BLaER1 (cell line): ENCODE data around the gene TIMMDC1.
"Not testable (repeated sequence)": the region's sequence is repeated elsewhere in the genome, so short reads cannot be mapped to it uniquely, and the experiment has no call there.

Experiments used
- H3K27ac ChIP-seq: shearing (Covaris generic); formaldehyde crosslinking; 2 replicates; pipeline ENCODE4 v1.8.1; 2022
- H3K27me3 ChIP-seq: shearing (Covaris generic); formaldehyde crosslinking; 2 replicates; pipeline ENCODE4 v1.8.1; 2022
- H3K36me3 ChIP-seq: shearing (Covaris generic); formaldehyde crosslinking; 2 replicates; pipeline ENCODE4 v1.8.1; 2022
- H3K4me1 ChIP-seq: shearing (Covaris generic); formaldehyde crosslinking; 2 replicates; pipeline ENCODE4 v1.8.1; 2022
- H3K4me2 ChIP-seq: shearing (Covaris generic); formaldehyde crosslinking; 2 replicates; pipeline ENCODE4 v1.8.1; 2022
- H3K4me3 ChIP-seq: shearing (Covaris generic); formaldehyde crosslinking; 2 replicates; pipeline ENCODE4 v1.8.1; 2022
- H3K9ac ChIP-seq: shearing (Covaris generic); formaldehyde crosslinking; 2 replicates; pipeline ENCODE4 v1.8.1; 2022
- H3K9me3 ChIP-seq: shearing (Covaris generic); formaldehyde crosslinking; 2 replicates; pipeline ENCODE4 v1.8.1; 2022
- H4K20me1 ChIP-seq: shearing (Covaris generic); formaldehyde crosslinking; 2 replicates; pipeline ENCODE4 v1.8.1; 2022
- Cebpa-rat ChIP-seq: shearing (Covaris generic); IDR thresholded peaks from 2 replicates; pipeline ENCODE4 v1.8.1; 2022

The TIMMDC1 gene

DNA sequence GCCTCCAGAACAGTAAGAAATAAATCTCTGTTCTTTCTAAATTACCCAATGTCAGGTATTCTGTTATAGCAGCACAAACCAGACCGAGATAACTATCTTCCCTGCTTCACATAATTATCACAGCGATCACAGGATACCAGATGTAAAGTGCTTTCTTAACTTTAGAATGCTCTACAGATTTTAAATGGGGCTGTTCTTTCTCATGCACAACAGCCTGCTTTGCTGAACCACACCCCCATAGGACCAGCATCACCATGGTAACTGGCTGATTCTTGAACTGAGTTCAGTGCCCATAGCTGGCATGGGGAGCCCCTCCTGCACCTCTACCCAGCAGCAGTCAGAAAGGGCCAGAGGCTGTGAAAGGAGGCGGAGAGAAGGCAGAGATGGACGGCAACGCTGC lies 53.3 kb downstream of the TIMMDC1 start:
- no peak for TF ChIP-seq Cebpa-rat
- no peaks in the 10 kb centered on the region for H4K20me1 ChIP-seq
- H3K4me1 ChIP-seq: no peaks in the 10 kb centered on the region
- no peaks in the 10 kb centered on the region for H3K36me3 ChIP-seq
- H3K9me3 ChIP-seq: no peaks in the 10 kb centered on the region
- H3K4me3 ChIP-seq: no peak overlapping the region
- H3K27ac ChIP-seq: no peak overlapping the region
- H3K4me2 ChIP-seq: no peak overlapping the region
- no peaks in the 10 kb centered on the region for H3K27me3 ChIP-seq
- H3K9ac ChIP-seq: no peak overlapping the region

DNA sequence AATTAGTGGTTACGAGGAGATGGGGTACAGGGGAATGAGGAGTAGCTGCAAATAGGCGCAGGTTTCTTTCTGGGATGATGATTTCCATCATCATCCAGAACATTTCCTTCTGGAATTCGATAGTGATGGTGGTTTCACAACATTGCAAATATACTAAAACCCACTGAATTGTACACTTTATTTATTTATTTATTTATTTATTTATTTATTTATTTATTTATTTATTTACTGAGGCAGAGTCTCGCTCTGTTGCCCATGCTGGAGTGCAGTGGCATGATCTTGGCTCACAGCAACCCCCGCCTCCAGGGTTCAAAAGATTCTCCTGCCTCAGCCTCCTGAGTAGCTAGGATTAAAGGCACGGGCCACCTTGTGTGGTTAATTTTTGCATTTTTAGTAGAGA lies 54.6 kb downstream of the TIMMDC1 start:
- not testable (repeated sequence) for H3K4me3 ChIP-seq, H3K4me2 ChIP-seq, H3K27ac ChIP-seq, H3K4me1 ChIP-seq, H3K9ac ChIP-seq, H4K20me1 ChIP-seq, H3K27me3 ChIP-seq, H3K36me3 ChIP-seq, H3K9me3 ChIP-seq

DNA sequence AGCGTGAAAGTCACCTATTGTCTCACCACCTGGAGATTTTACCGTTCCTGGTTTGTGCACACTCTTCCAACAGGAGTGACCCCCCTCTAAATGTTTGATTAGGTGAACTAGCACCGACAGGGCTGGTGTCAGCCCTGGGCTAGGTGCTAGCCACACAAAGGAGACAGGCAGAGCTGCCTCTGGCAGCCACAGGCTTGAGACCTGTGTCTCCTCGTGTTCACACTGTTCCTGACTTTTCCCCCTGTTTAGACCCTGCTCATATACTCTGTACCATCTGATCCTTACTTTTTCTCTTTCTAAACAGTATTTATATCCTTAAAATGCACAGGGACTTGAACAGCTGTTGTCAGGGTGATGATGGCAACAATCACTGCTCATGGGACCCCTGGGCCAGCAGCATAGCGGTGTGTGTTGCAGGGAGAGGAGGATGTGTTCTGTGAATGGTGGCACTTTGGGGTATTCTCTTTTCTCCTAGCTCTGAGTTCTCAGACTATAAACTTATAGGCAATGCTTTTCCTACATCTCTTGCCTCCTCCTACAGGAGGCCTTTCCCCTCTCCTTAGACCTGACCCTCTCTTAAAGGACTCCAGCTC lies 55.6 kb downstream of the TIMMDC1 start:
- H3K4me1 ChIP-seq: no peaks in the 10 kb centered on the region
- H3K27ac ChIP-seq: no peak overlapping the region
- TF ChIP-seq Cebpa-rat: no peak
- H3K36me3 ChIP-seq: no peaks in the 10 kb centered on the region
- H4K20me1 ChIP-seq: no peaks in the 10 kb centered on the region
- no peaks in the 10 kb centered on the region for H3K27me3 ChIP-seq
- H3K4me2 ChIP-seq: no peak overlapping the region
- H3K9ac ChIP-seq: no peak overlapping the region
- H3K9me3 ChIP-seq: no peaks in the 10 kb centered on the region
- no peak overlapping the region for H3K4me3 ChIP-seq

DNA sequence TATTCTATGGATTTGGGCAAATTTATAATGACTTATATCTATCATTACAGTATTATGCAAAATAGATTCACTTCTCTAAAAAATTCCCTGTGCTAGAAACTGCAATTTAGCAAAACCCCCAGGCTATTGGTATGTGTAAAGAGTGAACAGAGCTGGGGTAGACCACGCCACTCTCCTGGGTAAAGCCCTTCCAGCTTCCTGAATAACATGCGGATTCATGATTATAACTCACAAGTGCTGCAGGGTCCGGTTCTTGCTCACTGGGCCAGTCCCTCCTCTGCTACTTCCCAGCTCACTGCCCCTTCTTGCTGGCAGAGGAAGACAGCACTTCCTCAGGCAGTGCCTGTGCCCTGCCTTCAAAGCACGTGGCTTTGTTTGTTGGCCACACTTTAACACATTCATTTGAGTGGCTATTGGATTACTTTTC lies 57.0 kb downstream of the TIMMDC1 start:
- no peaks in the 10 kb centered on the region for H3K36me3 ChIP-seq
- H3K9ac ChIP-seq: no peak overlapping the region
- no peaks in the 10 kb centered on the region for H3K27me3 ChIP-seq
- no peak overlapping the region for H3K4me2 ChIP-seq
- H4K20me1 ChIP-seq: no peaks in the 10 kb centered on the region
- no peak for TF ChIP-seq Cebpa-rat
- no peak overlapping the region for H3K4me3 ChIP-seq
- H3K4me1 ChIP-seq: no peaks in the 10 kb centered on the region
- no peak overlapping the region for H3K27ac ChIP-seq
- no peaks in the 10 kb centered on the region for H3K9me3 ChIP-seq

DNA sequence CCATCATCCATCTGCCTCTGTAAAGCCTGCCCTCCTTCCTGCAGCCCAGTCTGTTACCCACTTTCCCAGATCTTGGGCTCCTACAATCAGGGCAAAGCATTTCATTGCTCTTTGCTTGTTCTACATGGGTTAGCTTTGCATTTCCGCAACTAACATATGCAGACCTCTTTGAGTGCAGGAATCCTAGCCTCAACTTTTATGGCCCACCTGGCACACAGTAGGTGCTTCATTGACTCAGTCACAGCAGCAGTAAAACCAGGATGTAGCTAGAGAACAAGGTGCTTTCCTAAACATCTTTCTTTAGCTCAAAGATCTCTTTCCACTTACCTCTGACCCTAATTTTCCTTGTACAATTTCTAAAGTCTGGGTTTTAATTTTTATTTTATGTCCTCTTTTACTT lies 57.6 kb downstream of the TIMMDC1 start:
- Histone ChIP-seq H3K4me2 (no peak overlapping the region), H3K9me3 (no peaks in the 10 kb centered on the region), H3K36me3 (no peaks in the 10 kb centered on the region), H3K4me3 (no peak overlapping the region), H3K27me3 (no peaks in the 10 kb centered on the region), H3K4me1 (no peaks in the 10 kb centered on the region), H3K9ac (no peak overlapping the region), H3K27ac (no peak overlapping the region), H4K20me1 (no peaks in the 10 kb centered on the region)
- no peak for TF ChIP-seq Cebpa-rat

DNA sequence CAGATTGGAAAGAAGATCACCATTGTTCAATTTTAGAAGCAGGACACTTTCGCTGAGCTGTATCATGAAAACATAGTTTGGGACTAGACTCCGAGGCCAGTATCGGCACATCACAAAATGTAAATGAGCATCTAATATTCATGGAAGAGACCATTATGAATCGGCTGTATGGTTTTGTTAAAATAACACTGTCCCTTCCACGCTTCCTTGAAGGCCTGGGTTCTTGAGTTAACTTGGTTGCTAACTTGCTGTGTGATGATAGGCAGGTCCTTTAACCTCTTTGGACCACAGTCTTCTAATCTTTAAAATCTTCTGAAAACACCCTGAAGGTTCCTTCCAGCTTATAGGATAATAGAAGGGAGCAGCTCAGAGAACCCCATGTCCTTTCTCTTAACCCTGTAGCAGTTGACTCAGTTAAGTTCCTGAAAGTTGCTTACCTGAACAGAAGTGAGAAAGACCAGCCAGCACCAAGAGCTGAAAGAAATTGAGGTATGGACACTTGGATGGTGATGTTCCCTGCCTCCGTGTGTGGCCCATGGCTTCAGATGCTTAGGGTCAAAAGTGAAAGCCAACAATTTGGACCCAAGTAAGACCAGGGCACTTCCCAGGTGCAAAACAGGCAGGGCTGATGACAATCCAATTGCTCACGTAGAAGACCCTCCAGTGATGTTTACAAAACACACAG lies 59.0 kb downstream of the TIMMDC1 start:
- no peak overlapping the region for H3K4me3 ChIP-seq
- no peaks in the 10 kb centered on the region for H4K20me1 ChIP-seq
- no peaks in the 10 kb centered on the region for H3K27me3 ChIP-seq
- no peak overlapping the region for H3K27ac ChIP-seq
- TF ChIP-seq Cebpa-rat: no peak
- H3K4me2 ChIP-seq: no peak overlapping the region
- H3K9ac ChIP-seq: no peak overlapping the region
- no peaks in the 10 kb centered on the region for H3K9me3 ChIP-seq
- peaks cover under 1% of the 10 kb centered on the region; the same call in 1 of the 2 replicates for H3K4me1 ChIP-seq
- no peaks in the 10 kb centered on the region for H3K36me3 ChIP-seq

DNA sequence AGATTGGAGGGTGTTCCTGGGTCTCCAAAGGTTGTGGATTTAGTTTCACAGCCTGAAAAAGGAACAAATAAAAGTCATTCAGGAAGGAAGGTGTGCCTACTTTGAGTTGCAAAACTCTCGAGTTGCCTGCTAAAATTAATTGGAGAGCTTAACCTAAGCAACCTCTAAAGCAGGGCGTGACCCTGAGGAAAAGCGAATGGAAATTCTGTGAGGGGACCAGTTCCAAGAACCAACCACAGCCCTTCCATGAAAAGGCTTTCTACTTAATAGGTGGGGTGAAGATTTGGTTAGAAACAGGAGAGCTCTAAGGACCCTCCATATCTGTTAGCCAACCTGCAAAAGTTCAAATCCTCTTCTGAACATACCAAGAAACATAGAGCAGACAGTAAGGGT lies 59.5 kb downstream of the TIMMDC1 start:
- TF ChIP-seq Cebpa-rat: no peak
- Histone ChIP-seq H3K9ac (no peak overlapping the region), H3K27me3 (no peaks in the 10 kb centered on the region), H3K4me1 (peaks cover 6% of the 10 kb centered on the region; the same call in 1 of the 2 replicates), H3K27ac (no peak overlapping the region), H4K20me1 (no peaks in the 10 kb centered on the region), H3K4me2 (no peak overlapping the region), H3K9me3 (no peaks in the 10 kb centered on the region), H3K36me3 (no peaks in the 10 kb centered on the region), H3K4me3 (no peak overlapping the region)

DNA sequence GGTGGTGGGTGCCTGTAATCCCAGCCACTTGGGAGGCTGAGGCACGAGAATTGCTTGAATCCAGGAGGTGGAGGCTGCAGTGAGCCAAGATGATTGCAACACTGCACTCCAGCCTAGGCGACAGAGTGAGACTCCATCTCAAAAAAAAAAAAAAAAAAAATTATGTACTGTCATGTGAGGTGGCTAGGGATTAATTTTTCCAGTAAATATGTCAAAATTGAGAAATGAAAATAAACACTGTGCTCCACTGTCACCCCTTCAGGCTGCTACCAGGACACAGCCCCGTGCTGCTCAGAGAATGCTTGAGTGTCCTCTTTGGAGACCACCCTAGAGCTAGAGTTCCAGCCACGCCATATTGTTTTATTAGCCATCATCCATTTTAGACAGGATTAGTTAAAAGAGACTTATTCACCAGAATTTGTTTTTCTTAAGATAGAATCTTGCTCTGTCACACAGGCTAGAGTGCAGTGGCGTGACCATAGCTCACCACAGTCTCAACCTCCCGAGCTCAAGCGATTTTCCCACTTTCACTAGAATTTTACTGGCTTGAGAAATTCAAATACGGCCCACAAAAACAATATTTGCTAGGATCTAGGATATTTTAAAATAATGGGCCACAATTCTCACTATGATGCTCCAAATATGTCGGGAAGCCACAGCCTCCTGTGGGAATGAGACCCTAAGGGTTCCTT lies 60.4 kb downstream of the TIMMDC1 start:
- no peak overlapping the region for H3K9ac ChIP-seq
- no peak overlapping the region for H3K27ac ChIP-seq
- no peaks in the 10 kb centered on the region for H3K27me3 ChIP-seq
- no peak overlapping the region for H3K4me2 ChIP-seq
- no peak overlapping the region for H3K4me3 ChIP-seq
- peaks cover 6% of the 10 kb centered on the region; the same call in 1 of the 2 replicates for H3K4me1 ChIP-seq
- H4K20me1 ChIP-seq: no peaks in the 10 kb centered on the region
- TF ChIP-seq Cebpa-rat: no peak
- no peaks in the 10 kb centered on the region for H3K36me3 ChIP-seq
- H3K9me3 ChIP-seq: no peaks in the 10 kb centered on the region

DNA sequence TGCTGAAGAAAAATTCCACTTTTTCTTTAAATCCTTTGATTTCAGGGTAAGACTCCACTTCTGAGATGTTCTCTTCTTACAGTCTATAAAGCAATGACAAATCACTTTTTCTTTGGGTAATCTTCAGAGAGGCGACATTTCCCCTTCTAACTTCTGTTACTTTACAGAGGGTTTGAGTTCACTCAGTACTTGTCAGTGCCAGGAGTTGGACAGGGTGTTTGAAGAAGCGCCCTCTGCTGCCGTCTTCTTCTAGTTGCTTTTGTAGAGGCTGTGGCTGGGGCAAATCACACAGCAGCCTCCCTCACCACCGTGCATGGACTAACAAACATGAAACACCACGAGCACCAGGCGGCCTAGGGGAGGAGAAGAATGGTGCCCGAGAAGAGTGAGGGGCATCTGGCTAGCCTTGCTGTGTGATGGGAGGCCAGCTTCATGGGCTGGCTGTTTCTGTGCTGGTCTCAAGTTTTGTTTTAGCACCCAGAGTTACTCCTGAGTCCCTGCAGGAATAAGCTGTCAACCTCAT lies 61.2 kb downstream of the TIMMDC1 start, which contains the start of gene CD80:
CD80 (minus strand) TSS at position 174 of the 523 bp plus-strand sequence. CDS start 1,886 bp downstream, outside the sequence.
- Histone ChIP-seq H4K20me1 (no peaks in the 10 kb centered on the region), H3K36me3 (no peaks in the 10 kb centered on the region), H3K4me3 (no peak within 1 kb of the TSS), H3K4me2 (no peak within 1 kb of the TSS), H3K4me1 (peaks cover 6% of the 10 kb centered on the region; the same call in 1 of the 2 replicates), H3K9ac (no peak within 1 kb of the TSS), H3K27ac (no peak within 1 kb of the TSS), H3K27me3 (no peaks in the 10 kb centered on the region), H3K9me3 (0 out of 2 replicates have a peak, but pooled peaks cover 3% of the 10 kb centered on the region)
- TF ChIP-seq Cebpa-rat: no peak

DNA sequence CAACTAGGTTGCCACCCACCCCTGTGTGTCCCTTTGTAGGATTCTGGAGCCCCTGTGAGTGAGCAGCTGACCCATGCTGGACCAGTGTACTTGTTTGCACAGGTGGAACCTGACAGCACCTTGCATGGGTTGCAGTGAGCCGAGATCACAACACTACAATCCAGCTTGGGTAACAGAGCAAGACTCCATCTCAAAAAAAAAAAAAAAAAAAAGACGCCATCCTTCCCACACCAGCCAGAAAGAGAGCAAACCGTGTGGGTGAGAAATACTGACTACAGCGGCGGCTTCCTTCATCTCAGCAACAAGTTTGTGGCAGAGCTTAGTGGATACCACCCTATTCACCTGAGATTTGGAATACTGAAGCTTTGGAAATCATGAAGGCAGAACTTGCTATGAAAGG lies 61.8 kb downstream of the TIMMDC1 start:
- Histone ChIP-seq H3K27me3 (no peaks in the 10 kb centered on the region), H3K4me1 (peaks cover 6% of the 10 kb centered on the region; the same call in 1 of the 2 replicates), H3K9ac (no peak overlapping the region), H3K4me2 (no peak overlapping the region), H3K36me3 (no peaks in the 10 kb centered on the region), H4K20me1 (no peaks in the 10 kb centered on the region), H3K4me3 (no peak overlapping the region), H3K9me3 (0 out of 2 replicates have a peak, but pooled peaks cover 3% of the 10 kb centered on the region), H3K27ac (no peak overlapping the region)
- TF ChIP-seq Cebpa-rat: no peak
